ENCODE data around the gene PCNX4. TPM values are rescaled to one million over a fixed set of nuclear protein-coding genes. Genes with fewer than 3 reads are reported as not detected.
"Not testable (repeated sequence)": the region's sequence is repeated elsewhere in the genome, so short reads cannot be mapped to it uniquely, and the experiment has no call there.

Gene PCNX4
- total and polyA plus RNA-seq, 9 donors: 19.2 to 83.4 (median 56.8) TPM

DNA sequence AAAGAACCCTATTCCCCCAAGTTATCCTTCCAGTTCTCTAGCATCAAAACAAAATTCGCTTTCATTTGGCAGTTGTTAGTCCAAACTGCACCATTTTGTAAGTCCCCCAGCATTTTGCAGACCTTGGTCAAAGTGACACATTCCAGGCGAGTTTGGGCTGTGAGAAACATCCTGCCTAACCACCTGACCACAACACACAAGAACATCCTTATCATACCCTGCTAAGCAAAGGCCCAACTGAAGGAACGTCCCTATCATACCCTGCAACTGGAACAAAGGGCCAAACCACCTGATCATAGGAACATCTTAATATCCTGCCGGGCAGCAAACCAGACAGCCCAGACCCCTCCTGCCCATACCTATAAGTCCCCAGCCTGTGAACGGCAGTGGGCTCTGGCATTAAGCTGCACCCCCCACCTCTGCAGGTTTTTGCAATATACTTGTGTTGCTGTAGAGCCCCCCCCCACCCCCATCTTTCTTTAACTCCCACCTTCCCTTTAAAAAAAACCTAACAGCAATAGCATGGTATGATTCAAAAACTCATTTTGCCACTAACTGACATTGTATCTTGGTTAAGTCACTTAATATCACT lies 2.7 kb downstream of the PCNX4 start:
- Histone ChIP-seq H3K36me3 (no peaks in the 10 kb centered on the region), H3K4me3 (no peak overlapping the region), H3K27me3 (no peaks in the 10 kb centered on the region), H3K27ac (no peak overlapping the region), H3K9me3 (no peaks in the 10 kb centered on the region), H3K4me1 (ENCODE audit: insufficient read depth) (peaks cover 8% of the 10 kb centered on the region)
- 55 to 56% (median 55%) methylated on average over 5 of the region's 5 CpGs for WGBS, 3 donors
- intact Hi-C loops (cut with DNase I): loop anchor here in 3 of 4 donors (5.0 kb wide), 3 partner anchors 58 to 153 kb away; partner anchors contain the start of genes DHRS7 (in 2 of the 3) and PPM1A (in 1 of the 3)
- TF ChIP-seq EP300 (IDR thresholded peaks at IDR 0.05) (no peak), POLR2A (IDR thresholded peaks at IDR 0.05) (no peak)
- TF ChIP-seq, protein P1, sequence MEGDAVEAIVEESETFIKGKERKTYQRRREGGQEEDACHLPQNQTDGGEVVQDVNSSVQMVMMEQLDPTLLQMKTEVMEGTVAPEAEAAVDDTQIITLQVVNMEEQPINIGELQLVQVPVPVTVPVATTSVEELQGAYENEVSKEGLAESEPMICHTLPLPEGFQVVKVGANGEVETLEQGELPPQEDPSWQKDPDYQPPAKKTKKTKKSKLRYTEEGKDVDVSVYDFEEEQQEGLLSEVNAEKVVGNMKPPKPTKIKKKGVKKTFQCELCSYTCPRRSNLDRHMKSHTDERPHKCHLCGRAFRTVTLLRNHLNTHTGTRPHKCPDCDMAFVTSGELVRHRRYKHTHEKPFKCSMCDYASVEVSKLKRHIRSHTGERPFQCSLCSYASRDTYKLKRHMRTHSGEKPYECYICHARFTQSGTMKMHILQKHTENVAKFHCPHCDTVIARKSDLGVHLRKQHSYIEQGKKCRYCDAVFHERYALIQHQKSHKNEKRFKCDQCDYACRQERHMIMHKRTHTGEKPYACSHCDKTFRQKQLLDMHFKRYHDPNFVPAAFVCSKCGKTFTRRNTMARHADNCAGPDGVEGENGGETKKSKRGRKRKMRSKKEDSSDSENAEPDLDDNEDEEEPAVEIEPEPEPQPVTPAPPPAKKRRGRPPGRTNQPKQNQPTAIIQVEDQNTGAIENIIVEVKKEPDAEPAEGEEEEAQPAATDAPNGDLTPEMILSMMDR (IDR thresholded peaks at IDR 0.05): no peak
- no peak for DNase-seq

DNA sequence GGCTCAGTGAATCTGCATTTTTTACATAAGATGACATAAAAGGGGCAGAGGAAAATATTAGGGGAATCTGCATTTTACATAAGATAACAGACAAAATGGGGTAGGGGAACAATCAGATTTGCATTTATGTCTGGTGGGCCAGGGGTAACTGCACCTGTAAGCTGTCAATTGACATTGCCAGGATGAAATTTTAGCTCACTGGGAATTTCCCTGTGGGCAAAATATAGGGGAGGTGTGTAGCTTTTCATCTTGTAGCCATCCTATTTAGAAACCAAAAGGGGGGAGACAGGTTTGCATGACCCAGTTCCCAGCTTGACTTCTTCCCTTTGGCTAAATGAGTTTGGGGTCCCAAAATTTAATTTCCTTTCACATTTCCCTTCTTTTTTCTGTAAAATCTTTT lies 3.5 kb downstream of the PCNX4 start:
- TF ChIP-seq EP300 (IDR thresholded peaks at IDR 0.05): no peak
- no peak for TF ChIP-seq POLR2A (IDR thresholded peaks at IDR 0.05)
- TF ChIP-seq, protein P1 (IDR thresholded peaks at IDR 0.05): no peak
- DNase-seq: no peak
- Histone ChIP-seq H3K4me1 (ENCODE audit: insufficient read depth) (peaks cover 11% of the 10 kb centered on the region), H3K9me3 (no peaks in the 10 kb centered on the region), H3K36me3 (no peaks in the 10 kb centered on the region), H3K27ac (no peak overlapping the region), H3K4me3 (no peak overlapping the region), H3K27me3 (no peaks in the 10 kb centered on the region)
- intact Hi-C loops (cut with DNase I): no loop called here

DNA sequence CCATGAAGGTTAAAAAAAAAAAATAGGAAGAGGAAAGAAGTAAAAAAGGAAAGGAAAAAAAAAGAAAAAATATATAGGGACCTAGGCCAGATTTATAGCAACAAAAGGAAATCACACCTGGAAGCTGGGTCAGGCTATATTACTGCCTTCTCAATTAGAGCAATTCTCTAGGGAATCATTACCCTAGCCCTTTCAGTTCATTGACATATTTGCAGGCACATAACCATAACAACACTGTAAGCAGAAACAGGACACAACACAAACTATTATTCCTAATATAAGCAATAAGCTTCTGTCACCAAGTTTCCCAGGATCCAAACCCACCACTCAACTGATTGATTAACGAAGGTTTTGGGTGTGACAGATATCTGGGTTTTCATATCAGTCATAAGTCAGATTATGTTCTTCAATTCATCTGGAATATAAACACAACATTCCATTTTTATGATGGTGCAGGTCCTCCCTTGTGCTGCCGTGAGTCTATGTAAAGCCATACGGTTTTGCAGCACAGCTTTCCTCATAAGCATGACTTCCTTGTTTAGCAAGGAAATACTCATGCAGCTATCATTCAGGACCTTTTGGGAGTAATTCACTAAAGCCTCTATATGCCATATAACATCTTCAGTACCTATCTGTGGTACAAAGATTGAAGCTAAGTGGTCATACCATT lies 4.2 kb downstream of the PCNX4 start:
- TF ChIP-seq, protein P1 (IDR thresholded peaks at IDR 0.05): no peak
- TF ChIP-seq EP300 (IDR thresholded peaks at IDR 0.05) (no peak), POLR2A (IDR thresholded peaks at IDR 0.05) (no peak)
- 47 to 69% (median 54%) methylated on average over 3 of the region's 3 CpGs for WGBS, 3 donors
- no peak overlapping the region for H3K4me3 ChIP-seq
- DNase-seq: no peak
- intact Hi-C loops (cut with DNase I): no loop called here
- no peaks in the 10 kb centered on the region for H3K36me3 ChIP-seq
- no peaks in the 10 kb centered on the region for H3K9me3 ChIP-seq
- peaks cover 11% of the 10 kb centered on the region for H3K4me1 ChIP-seq (ENCODE audit: insufficient read depth)
- H3K27ac ChIP-seq: no peak overlapping the region
- no peaks in the 10 kb centered on the region for H3K27me3 ChIP-seq

DNA sequence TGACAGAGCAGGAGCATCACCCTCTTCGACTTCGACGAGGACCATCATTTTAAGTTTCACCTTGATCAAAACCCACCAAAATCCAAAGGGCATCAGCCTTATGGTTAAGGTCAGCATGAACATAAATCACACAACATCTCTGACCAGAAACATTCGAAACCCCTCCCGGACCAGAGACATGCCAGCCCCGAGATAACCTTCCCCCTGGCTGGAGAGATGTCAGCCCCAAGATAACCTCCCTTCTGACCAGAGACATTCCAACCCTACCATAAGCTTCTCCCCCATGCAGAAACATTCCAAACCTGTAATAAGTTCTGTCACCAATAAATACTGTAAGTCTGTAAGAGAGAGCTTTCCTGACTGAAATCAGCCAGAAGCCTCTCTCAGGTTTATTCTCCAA lies 6.3 kb downstream of the PCNX4 start:
- Histone ChIP-seq H3K4me1 (ENCODE audit: insufficient read depth) (peaks cover 11% of the 10 kb centered on the region), H3K36me3 (no peaks in the 10 kb centered on the region), H3K4me3 (no peak overlapping the region), H3K27ac (no peak overlapping the region), H3K27me3 (no peaks in the 10 kb centered on the region), H3K9me3 (no peaks in the 10 kb centered on the region)
- intact Hi-C loops (cut with DNase I): no loop called here
- 74 to 78% (median 75%) methylated on average over 6 of the region's 6 CpGs for WGBS, 3 donors
- no peak for DNase-seq
- TF ChIP-seq, protein P1 (IDR thresholded peaks at IDR 0.05): no peak
- TF ChIP-seq EP300 (IDR thresholded peaks at IDR 0.05) (no peak), POLR2A (IDR thresholded peaks at IDR 0.05) (no peak)

DNA sequence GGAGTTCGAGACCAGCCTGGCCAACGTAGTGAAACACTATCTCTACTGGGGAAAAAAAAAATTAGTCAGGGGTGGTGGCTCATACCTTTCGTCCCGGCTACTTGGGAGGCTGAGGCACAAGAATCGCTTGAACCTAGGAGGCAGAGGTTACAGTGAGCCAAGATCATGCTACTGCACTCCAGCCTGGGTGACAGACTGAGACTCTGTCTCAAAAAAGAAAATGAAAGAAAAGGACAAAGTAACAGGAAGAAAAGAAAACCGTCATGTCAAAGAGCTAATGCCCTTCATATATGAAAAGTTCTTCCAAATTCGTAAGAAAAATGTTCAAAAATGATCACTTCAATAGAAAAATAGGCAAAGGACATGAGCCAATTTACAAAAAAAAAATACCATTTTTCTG lies 8.1 kb downstream of the PCNX4 start:
- H3K4me3 ChIP-seq; DNase-seq; intact Hi-C loops (cut with DNase I); H3K27me3 ChIP-seq; H3K4me1 ChIP-seq (ENCODE audit: insufficient read depth); H3K36me3 ChIP-seq; H3K27ac ChIP-seq; H3K9me3 ChIP-seq: not testable (repeated sequence)
- 95 to 97% (median 95%) methylated on average over 7 of the region's 7 CpGs for WGBS, 3 donors

Data from ovary (tissue), 9 donors.